Pulmonary artery endothelial cell (primary cell): ENCODE measurements around the gene SAXO1. TPM values are rescaled to one million over a fixed set of nuclear protein-coding genes. Genes with fewer than 3 reads are reported as not detected.
"Not testable (repeated sequence)": the region's sequence is repeated elsewhere in the genome, so short reads cannot be mapped to it uniquely, and the experiment has no call there.

Experiments used
- DNase-seq: peaks from one replicate; pipeline ENCODE4 v3.0.0-alpha.2; 2011; ENCODE audit warnings: low read depth, low spot score
- total RNA-seq: library from RNA; depleted of rRNA; stranded (reverse); fragments of >200 nt; gene quantifications from 2 replicates; pipeline ENCODE4 v1.2.3, GENCODE V29; 2014

SAXO1 gene
- under 0.01 TPM in 1 of 2 replicates, not detected in the other for total RNA-seq

GRCh38 chr9:19033015-19033414, at the start of gene SAXO1:
TSS of gene SAXO1 (minus strand) at chr9:19033209. CDS start at chr9:19032908, 301 bp downstream.
- DNase-seq, result no peak

- no peak for DNase-seq
Measured at GRCh38 chr9:19074836-19075235, 41.8 kb upstream of the SAXO1 start.

GRCh38 chr9:19074229-19074628, 41.2 kb upstream of the SAXO1 start:
- DNase-seq, result no peak

GRCh38 chr9:19057033-19057432, 24.0 kb upstream of the SAXO1 start:
- no peak for DNase-seq

GRCh38 chr9:19050637-19051591, 17.9 kb upstream of the SAXO1 start:
- DNase-seq, result no peak

- no peak for DNase-seq
Measured at GRCh38 chr9:19049917-19050636, 17.1 kb upstream of the SAXO1 start.

- peak; percentile 84 for DNase-seq
Measured at GRCh38 chr9:19048966-19049916, 16.2 kb upstream of the SAXO1 start, which contains the start of gene RRAGA. TSS of gene RRAGA (plus strand) at chr9:19049427. CDS start at chr9:19049660, 233 bp downstream.

GRCh38 chr9:19036611-19037010, 3.6 kb upstream of the SAXO1 start:
- DNase-seq, result no peak

- no peak for DNase-seq
Measured at GRCh38 chr9:19032406-19032805, 603 bp downstream of the SAXO1 start.

- DNase-seq, result no peak
Measured at GRCh38 chr9:19030899-19031298, 2.1 kb downstream of the SAXO1 start.

GRCh38 chr9:19028835-19029451, 4.1 kb downstream of the SAXO1 start:
- DNase-seq, result no peak

GRCh38 chr9:19027825-19028224, 5.2 kb downstream of the SAXO1 start:
- DNase-seq, result no peak

GRCh38 chr9:19026375-19026774, 6.6 kb downstream of the SAXO1 start:
- DNase-seq, result no peak

- DNase-seq, result no peak
Measured at GRCh38 chr9:19023078-19023477, 9.9 kb downstream of the SAXO1 start.

- no peak for DNase-seq
Measured at GRCh38 chr9:19022206-19022605, 10.8 kb downstream of the SAXO1 start.

GRCh38 chr9:19021649-19022048, 11.4 kb downstream of the SAXO1 start:
- not testable (repeated sequence) for DNase-seq

- no peak for DNase-seq
Measured at GRCh38 chr9:19020886-19021455, 12.0 kb downstream of the SAXO1 start.

GRCh38 chr9:19018201-19018600, 14.8 kb downstream of the SAXO1 start:
- DNase-seq, result no peak

- no peak for DNase-seq
Measured at GRCh38 chr9:19009391-19009965, 23.5 kb downstream of the SAXO1 start.

- no peak for DNase-seq
Measured at GRCh38 chr9:19000133-19000532, 32.9 kb downstream of the SAXO1 start.
